H9 (cell line): ENCODE measurements around the gene ACTL9. TPM values are rescaled to one million over a fixed set of nuclear protein-coding genes. Genes with fewer than 3 reads are reported as not detected.
A peak's percentile ranks its signal among the peaks of the same experiment; 100 is the strongest.

Source experiments
- DNase-seq: peaks from one replicate; pipeline ENCODE4 v3.0.0-alpha.2; 2017
- H2AFZ ChIP-seq: one replicate; pipeline ENCODE4 v1.6.1; 2013; ENCODE audit warnings: mild to moderate bottlenecking, low read length, control low read depth, moderate library complexity
- H2AK5ac ChIP-seq: 2 replicates; pipeline ENCODE4 v1.6.1; 2013; ENCODE audit warnings: low read length, control low read depth, mixed read lengths; ENCODE audit not compliant: insufficient read length
- H2BK120ac ChIP-seq: one replicate; pipeline ENCODE4 v1.6.1; 2013; ENCODE audit warnings: low read depth, mild to moderate bottlenecking, low read length, control low read depth, inconsistent platforms; ENCODE audit not compliant: poor library complexity, severe bottlenecking
- H2BK12ac ChIP-seq: 2 replicates; pipeline ENCODE4 v1.6.1; 2013; ENCODE audit warnings: low read length, control low read depth, mixed read lengths, low read depth; ENCODE audit not compliant: insufficient read length
- H2BK15ac ChIP-seq: 2 replicates; pipeline ENCODE4 v1.6.1; 2013; ENCODE audit warnings: low read depth, low read length, control low read depth
- H2BK20ac ChIP-seq: one replicate; pipeline ENCODE4 v1.6.1; 2013; ENCODE audit warnings: low read depth, mild to moderate bottlenecking, low read length, control low read depth, inconsistent platforms; ENCODE audit not compliant: poor library complexity, severe bottlenecking
- H2BK5ac ChIP-seq: 2 replicates; pipeline ENCODE4 v1.6.1; 2013; ENCODE audit warnings: low read length, control low read depth, mixed read lengths; ENCODE audit not compliant: insufficient read length
- H3K14ac ChIP-seq: 2 replicates; pipeline ENCODE4 v1.6.1; 2013; ENCODE audit warnings: low read length, control low read depth; ENCODE audit not compliant: insufficient read depth
- H3K18ac ChIP-seq: 2 replicates; pipeline ENCODE4 v1.6.1; 2013; ENCODE audit warnings: low read depth, mild to moderate bottlenecking, mixed read lengths, low read length, control low read depth; ENCODE audit not compliant: insufficient read length
- H3K23ac ChIP-seq: 2 replicates; pipeline ENCODE4 v1.6.1; 2013; ENCODE audit warnings: low read length, control low read depth, mixed read lengths, low read depth; ENCODE audit not compliant: insufficient read length
- H3K23me2 ChIP-seq: 2 replicates; pipeline ENCODE4 v1.6.1; 2013; ENCODE audit warnings: low read depth, mild to moderate bottlenecking, mixed read lengths, low read length, control low read depth; ENCODE audit not compliant: insufficient read length, poor library complexity, severe bottlenecking
- H3K27ac ChIP-seq: 2 replicates; pipeline ENCODE4 v1.5.1; 2013; ENCODE audit warnings: low read length, control low read depth, mixed read lengths, low read depth; ENCODE audit not compliant: insufficient read length
- H3K27me3 ChIP-seq: 2 replicates; pipeline ENCODE4 v1.6.1; 2013; ENCODE audit warnings: low read length, control low read depth, inconsistent platforms; ENCODE audit not compliant: insufficient read depth
- H3K4ac ChIP-seq: 2 replicates; pipeline ENCODE4 v1.6.1; 2013; ENCODE audit warnings: low read depth, mild to moderate bottlenecking, control low read depth, inconsistent platforms, low read length, moderate library complexity
- H3K4me1 ChIP-seq: 2 replicates; pipeline ENCODE4 v1.6.1; 2013; ENCODE audit warnings: low read length, control low read depth, inconsistent platforms; ENCODE audit not compliant: insufficient read depth
- H3K4me2 ChIP-seq: 2 replicates; pipeline ENCODE4 v1.6.1; 2013; ENCODE audit warnings: low read length, control low read depth, mixed read lengths; ENCODE audit not compliant: insufficient read length, insufficient read depth
- H3K56ac ChIP-seq: 2 replicates; pipeline ENCODE4 v1.6.1; 2013; ENCODE audit warnings: low read depth, mild to moderate bottlenecking, mixed read lengths, low read length, control low read depth; ENCODE audit not compliant: insufficient read length
- H3K79me1 ChIP-seq: 2 replicates; pipeline ENCODE4 v1.6.1; 2013; ENCODE audit warnings: low read depth, mild to moderate bottlenecking, moderate library complexity, low read length, control low read depth, inconsistent platforms; ENCODE audit not compliant: insufficient read depth, poor library complexity, severe bottlenecking
- H3K79me2 ChIP-seq: 2 replicates; pipeline ENCODE4 v1.6.1; 2013; ENCODE audit warnings: low read length, control low read depth, inconsistent platforms; ENCODE audit not compliant: insufficient read depth
- H3K9ac ChIP-seq: 2 replicates; pipeline ENCODE4 v1.6.1; 2013; ENCODE audit warnings: low read length, control low read depth, mixed read lengths; ENCODE audit not compliant: insufficient read length; ENCODE audit errors: extremely low read depth
- H3K9me3 ChIP-seq: one replicate; pipeline ENCODE4 v1.6.1; 2013; ENCODE audit warnings: low read depth, low read length, inconsistent platforms; ENCODE audit not compliant: control insufficient read depth
- H3T11ph ChIP-seq: one replicate; pipeline ENCODE4 v1.6.1; 2013; ENCODE audit warnings: mild to moderate bottlenecking, low read length, control low read depth, inconsistent platforms
- H4K20me1 ChIP-seq: one replicate; pipeline ENCODE4 v1.6.1; 2013; ENCODE audit not compliant: control insufficient read depth, insufficient read length, insufficient read depth
- H4K5ac ChIP-seq: 2 replicates; pipeline ENCODE4 v1.6.1; 2013; ENCODE audit warnings: low read depth, mild to moderate bottlenecking, mixed read lengths, low read length, control low read depth; ENCODE audit not compliant: insufficient read length
- H4K8ac ChIP-seq: replicated peaks from 2 replicates; pipeline ENCODE4 v1.6.1; 2013; ENCODE audit warnings: low read length, control low read depth, mixed read lengths, low read depth; ENCODE audit not compliant: insufficient read length
- H4K91ac ChIP-seq: 2 replicates; pipeline ENCODE4 v1.6.1; 2013; ENCODE audit warnings: low read depth, mild to moderate bottlenecking, moderate library complexity, mixed read lengths, low read length, control low read depth; ENCODE audit not compliant: insufficient read length
- H3K27ac Mint-ChIP-seq, 3 experiments: 2 replicates in 2 of 3; 3 replicates in 1 of 3; pipeline ENCODE4 v1.8.0; 2020 to 2021; ENCODE audit warnings: mixed read lengths in 3 of 3, mild to moderate bottlenecking in 1 of 3, moderate library complexity in 1 of 3
- H3K27me3 Mint-ChIP-seq: 2 replicates; pipeline ENCODE4 v1.8.0; 2021; ENCODE audit warnings: low read depth, mild to moderate bottlenecking, moderate library complexity, mixed read lengths
- H3K36me3 Mint-ChIP-seq, 3 experiments: 2 replicates in 2 of 3; 3 replicates in 1 of 3; pipeline ENCODE4 v1.8.0; 2020 to 2021; ENCODE audit warnings: low read depth in 3 of 3, mixed read lengths in 3 of 3; ENCODE audit not compliant: insufficient read depth in 1 of 3
- H3K4me1 Mint-ChIP-seq, 2 experiments: 2 replicates each; pipeline ENCODE4 v1.8.0; 2020; ENCODE audit warnings: mixed read lengths in 2 of 2
- H3K4me3 Mint-ChIP-seq, 2 experiments: 2 replicates in 1 of 2; 3 replicates in 1 of 2; pipeline ENCODE4 v1.8.0; 2020 to 2021; ENCODE audit warnings: mild to moderate bottlenecking in 2 of 2, mixed read lengths in 2 of 2, moderate library complexity in 1 of 2
- H3K9me3 Mint-ChIP-seq, 2 experiments: 2 replicates in 1 of 2; 3 replicates in 1 of 2; pipeline ENCODE4 v1.8.0; 2020; ENCODE audit warnings: mild to moderate bottlenecking in 2 of 2, mixed read lengths in 2 of 2, moderate library complexity in 1 of 2
- WGBS: extraction: QIAGEN DNeasy Blood & Tissue Kit; methylation state at CpG from one replicate; pipeline ENCODE4 v1.1.7; 2013; ENCODE audit warnings: missing lambda C conversion rate, low lambda C conversion rate, mixed read lengths; ENCODE audit not compliant: insufficient read length; ENCODE audit errors: extremely low coverage; 5-methylcytosine and 5-hydroxymethylcytosine counted together
- total RNA-seq: library from RNA; stranded (reverse); gene quantifications from 2 replicates; pipeline ENCODE4 v1.2.1, GENCODE V29; 2021
- TF ChIP-seq, protein P1 (sequence below): fragments of 200-600 bp; sonication (generic); conservative IDR thresholded peaks from 3 replicates; pipeline ENCODE4 v1.8.0; 2021; ENCODE audit warnings: antibody characterized with exemption, mild to moderate bottlenecking

The ACTL9 gene
- total RNA-seq, 1 experiment from 2014 or later, result not detected

GRCh38 chr19:8662263-8662662, 36.3 kb downstream of the ACTL9 start:
- no peaks in the 10 kb centered on the region for H3K4me1 ChIP-seq
- Mint-ChIP-seq H3K4me3 (no peak overlapping the region), H3K36me3 (no peaks in the 10 kb centered on the region; a peak in 1 of 7 replicates), H3K27me3 (peaks cover 11% of the 10 kb centered on the region), H3K9me3 (peaks cover 0 to 11% of the 10 kb centered on the region in 2 experiments; a peak in 2 of 5 replicates), H3K4me1 (peaks cover 0 to 12% of the 10 kb centered on the region in 2 experiments; a peak in 2 of 4 replicates), H3K27ac (no peak overlapping the region)
- no peak overlapping the region for H3K14ac ChIP-seq
- TF ChIP-seq, protein P1, sequence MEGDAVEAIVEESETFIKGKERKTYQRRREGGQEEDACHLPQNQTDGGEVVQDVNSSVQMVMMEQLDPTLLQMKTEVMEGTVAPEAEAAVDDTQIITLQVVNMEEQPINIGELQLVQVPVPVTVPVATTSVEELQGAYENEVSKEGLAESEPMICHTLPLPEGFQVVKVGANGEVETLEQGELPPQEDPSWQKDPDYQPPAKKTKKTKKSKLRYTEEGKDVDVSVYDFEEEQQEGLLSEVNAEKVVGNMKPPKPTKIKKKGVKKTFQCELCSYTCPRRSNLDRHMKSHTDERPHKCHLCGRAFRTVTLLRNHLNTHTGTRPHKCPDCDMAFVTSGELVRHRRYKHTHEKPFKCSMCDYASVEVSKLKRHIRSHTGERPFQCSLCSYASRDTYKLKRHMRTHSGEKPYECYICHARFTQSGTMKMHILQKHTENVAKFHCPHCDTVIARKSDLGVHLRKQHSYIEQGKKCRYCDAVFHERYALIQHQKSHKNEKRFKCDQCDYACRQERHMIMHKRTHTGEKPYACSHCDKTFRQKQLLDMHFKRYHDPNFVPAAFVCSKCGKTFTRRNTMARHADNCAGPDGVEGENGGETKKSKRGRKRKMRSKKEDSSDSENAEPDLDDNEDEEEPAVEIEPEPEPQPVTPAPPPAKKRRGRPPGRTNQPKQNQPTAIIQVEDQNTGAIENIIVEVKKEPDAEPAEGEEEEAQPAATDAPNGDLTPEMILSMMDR, result no peak
- no peak overlapping the region for H3K27ac ChIP-seq
- no peak overlapping the region for H3K9ac ChIP-seq
- H2BK15ac ChIP-seq, result no peak overlapping the region
- DNase-seq, result no peak
- no CpG with 5 or more reads among the region's 4 CpGs for WGBS
- H3K79me2 ChIP-seq, result no peaks in the 10 kb centered on the region
- no peak overlapping the region for H3K18ac ChIP-seq
- H3K4me2 ChIP-seq, result no peak overlapping the region
- no peaks in the 10 kb centered on the region for H3K23me2 ChIP-seq
- H4K5ac ChIP-seq, result no peak overlapping the region
- H4K91ac ChIP-seq, result no peak overlapping the region
- no peaks in the 10 kb centered on the region for H3K9me3 ChIP-seq
- H3T11ph ChIP-seq, result no peak overlapping the region
- H2BK20ac ChIP-seq, result no peak overlapping the region
- H3K27me3 ChIP-seq, result no peaks in the 10 kb centered on the region
- H2BK12ac ChIP-seq, result no peak overlapping the region
- H3K23ac ChIP-seq, result no peak overlapping the region
- H2BK5ac ChIP-seq, result no peak overlapping the region
- H3K4ac ChIP-seq, result no peak overlapping the region
- H3K56ac ChIP-seq, result no peak overlapping the region
- no peaks in the 10 kb centered on the region for H3K79me1 ChIP-seq
- no peaks in the 10 kb centered on the region for H4K20me1 ChIP-seq
- H2AFZ ChIP-seq, result no peak overlapping the region
- H4K8ac ChIP-seq, result no peak overlapping the region
- H2AK5ac ChIP-seq, result peak overlapping the region; percentile 39
- H2BK120ac ChIP-seq, result no peak overlapping the region
